K562 (cell line): ENCODE results near the gene SLC6A8. TPM values are rescaled to one million over a fixed set of nuclear protein-coding genes. Genes with fewer than 3 reads are reported as not detected.

Experiments used
- ADNP ChIP-seq: fragments of 200-800 bp; sonication (Bioruptor generic); IDR thresholded peaks from 2 replicates; pipeline ENCODE4 v1.6.1; 2016; ENCODE audit warnings: missing genetic modification characterization, missing compliant biosample characterization
- CXXC5 ChIP-seq: fragments of 250-450 bp; sonication (Bioruptor Pico); IDR thresholded peaks from 2 replicates; pipeline ENCODE4 v1.8.0; 2022; ENCODE audit warnings: inconsistent platforms, mild to moderate bottlenecking, moderate library complexity
- POLR3A ChIP-seq: IDR thresholded peaks from 2 replicates; pipeline ENCODE4 v1.6.1; 2011; ENCODE audit warnings: borderline replicate concordance, mild to moderate bottlenecking, moderate library complexity; ENCODE audit not compliant: insufficient read length, insufficient read depth; ENCODE audit errors: extremely low read depth
- RAD21 ChIP-seq, 2 experiments: fragments of 250-450 bp in 1 of 2; fragments of 450-650 bp in 1 of 2; sonication (Bioruptor Pico) in 1 of 2; formaldehyde crosslinking in 1 of 2; IDR thresholded peaks in 1 of 2; conservative IDR thresholded peaks in 1 of 2; 2 replicates each; pipeline versions ENCODE4 v1.4.0 to v1.8.0; 2020 to 2022; ENCODE audit warnings: mild to moderate bottlenecking in 2 of 2, moderate library complexity in 1 of 2
- SMARCA4 ChIP-seq: fragments of 450-650 bp; IDR thresholded peaks from 2 replicates; pipeline ENCODE4 v1.6.1; 2016
- TBL1XR1 ChIP-seq, 2 experiments: IDR thresholded peaks; 2 replicates each; pipeline ENCODE4 v1.6.1; 2012; ENCODE audit warnings: improper control_type of control experiment in 2 of 2, low read length in 2 of 2, mild to moderate bottlenecking in 1 of 2
- USF2 ChIP-seq: sonication (generic); formaldehyde crosslinking; IDR thresholded peaks from 2 replicates; pipeline ENCODE4 v1.5.0; 2020; ENCODE audit warnings: missing genetic modification reagents
- ZFPM2 ChIP-seq: fragments of 250-450 bp; sonication (Bioruptor Pico); IDR thresholded peaks from 2 replicates; pipeline ENCODE4 v1.5.1; 2022; ENCODE audit warnings: mild to moderate bottlenecking
- ZNF280B ChIP-seq: fragments of 250-450 bp; sonication (Bioruptor Pico); IDR thresholded peaks from 2 replicates; pipeline ENCODE4 v1.5.1; 2021; ENCODE audit warnings: mild to moderate bottlenecking
- ZNF318 ChIP-seq, 2 experiments: fragments of 450-650 bp; IDR thresholded peaks; 2 replicates each; pipeline ENCODE4 v1.6.1; 2016; ENCODE audit warnings: mild to moderate bottlenecking in 2 of 2, borderline replicate concordance in 1 of 2, low read depth in 1 of 2, moderate library complexity in 1 of 2
- ZNF584 ChIP-seq: fragments of 200-800 bp; sonication (Bioruptor generic); IDR thresholded peaks from 2 replicates; pipeline ENCODE4 v1.6.1; 2016; ENCODE audit warnings: low read depth, mild to moderate bottlenecking, missing genetic modification characterization, missing compliant biosample characterization
- ZNF717 ChIP-seq: fragments of 250-450 bp; sonication (Bioruptor Pico); IDR thresholded peaks from 2 replicates; pipeline ENCODE4 v1.5.0; 2021
- polyA plus RNA-seq, 8 experiments: library from polyadenylated mRNA; depleted of rRNA in 4 of 8; stranded (reverse) in 5 of 8; unstranded in 3 of 8; fragments of >200 nt; fragmentation: Nextera tagmentation in 2 of 8; fragmentation: Illumina TruSeq in 1 of 8; extraction: Ambion mirVana in 2 of 8; extraction: Trizol in 1 of 8; gene quantifications; 2 replicates each; pipeline versions ENCODE4 v1.2.1 to v1.2.3, GENCODE V29; 2011 to 2014; ENCODE audit warnings: inconsistent platforms in 1 of 8, missing spikeins in 1 of 8
- total RNA-seq, 7 experiments: library from RNA; depleted of rRNA in 6 of 7; stranded (reverse); fragments of >200 nt in 6 of 7; fragmentation: Illumina TruSeq in 2 of 7; extraction: Trizol in 2 of 7; gene quantifications; 2 replicates each; pipeline versions ENCODE4 v1.2.1 to v1.2.3, GENCODE V29; 2011 to 2021; ENCODE audit warnings: low replicate concordance in 1 of 7
- TF ChIP-seq, protein P1 (sequence below): sonication (generic); formaldehyde crosslinking; IDR thresholded peaks from 2 replicates; pipeline ENCODE4 v1.8.0; 2022; ENCODE audit warnings: mild to moderate bottlenecking, missing genetic modification reagents, borderline replicate concordance

The SLC6A8 gene
- total and polyA plus RNA-seq, 9 of the 15 experiments (the other 6 are each of a cell fraction or from before 2014, with no cell fraction given), result 0.68 to 144 (median 34.3) TPM

DNA sequence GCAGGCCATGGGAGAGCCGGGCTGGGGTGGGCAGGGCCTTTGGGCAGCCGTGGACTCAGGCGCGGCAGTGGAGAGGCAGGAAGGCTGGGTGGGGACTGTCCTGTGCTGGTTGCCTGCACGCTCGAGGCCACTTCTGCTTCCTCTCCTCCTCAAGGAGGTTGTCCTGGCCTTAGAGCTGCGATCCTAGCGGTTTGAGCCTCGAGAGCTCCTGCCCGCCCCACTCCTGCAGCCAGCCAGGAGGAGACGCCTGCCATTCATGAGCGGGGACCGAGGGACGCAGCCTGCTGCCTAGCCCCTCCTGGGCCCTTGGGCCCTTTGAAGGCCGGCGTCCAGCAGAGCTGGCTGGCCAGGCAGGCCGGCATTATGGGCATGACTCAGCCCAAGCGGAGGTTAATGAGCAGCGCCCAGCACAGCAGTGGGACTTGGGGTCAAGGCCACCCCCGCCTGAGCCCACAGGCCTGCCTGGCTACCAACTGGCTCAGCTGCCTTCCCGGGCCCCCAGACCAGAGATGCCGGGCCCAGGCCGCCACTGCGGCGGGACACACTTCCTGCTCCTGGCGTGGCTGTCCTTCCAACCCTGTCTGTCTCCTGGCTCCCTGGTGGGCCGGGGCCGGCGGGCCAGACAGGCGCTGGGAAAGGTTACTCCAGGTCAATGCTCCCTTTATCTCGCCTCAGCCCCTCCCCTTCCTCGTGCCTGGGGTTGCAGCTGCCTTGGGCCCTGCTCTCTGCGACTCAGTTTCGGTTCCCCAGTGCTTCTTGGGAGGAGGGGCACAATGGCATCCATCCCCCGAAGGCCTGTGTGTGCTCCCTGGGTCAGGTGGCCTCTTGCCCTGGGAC lies 38.8 kb downstream of the SLC6A8 start (continued):
- TF ChIP-seq ZNF318 (IDR thresholded peaks at IDR 0.05; ENCODE audit: borderline replicate concordance in 1 of 2, low read depth in 1 of 2) (no peak), CXXC5 (peak; percentile 63), ZNF584 (CRISPR knock-in tag) (no peak), SMARCA4 (0 out of 2 replicates have a peak, but pooled peaks have one; percentile 11), USF2 (no peak), POLR3A (no peak), ADNP (tag) (no peak), ZNF280B (CRISPR knock-in tag) (no peak), RAD21 (CRISPR knock-in tag; conservative IDR thresholded peaks at IDR 0.05 in 1 of 2, IDR thresholded peaks at IDR 0.05 in 1 of 2) (no peak), ZNF717 (CRISPR knock-in tag) (no peak), TBL1XR1 (IDR thresholded peaks at IDR 0.05; ENCODE audit: low read length in 2 of 2) (peak in 1 of 2 experiments; percentile 80; a peak in 2 of 4 replicates), ZFPM2 (CRISPR knock-in tag) (no peak)
- TF ChIP-seq, protein P1, sequence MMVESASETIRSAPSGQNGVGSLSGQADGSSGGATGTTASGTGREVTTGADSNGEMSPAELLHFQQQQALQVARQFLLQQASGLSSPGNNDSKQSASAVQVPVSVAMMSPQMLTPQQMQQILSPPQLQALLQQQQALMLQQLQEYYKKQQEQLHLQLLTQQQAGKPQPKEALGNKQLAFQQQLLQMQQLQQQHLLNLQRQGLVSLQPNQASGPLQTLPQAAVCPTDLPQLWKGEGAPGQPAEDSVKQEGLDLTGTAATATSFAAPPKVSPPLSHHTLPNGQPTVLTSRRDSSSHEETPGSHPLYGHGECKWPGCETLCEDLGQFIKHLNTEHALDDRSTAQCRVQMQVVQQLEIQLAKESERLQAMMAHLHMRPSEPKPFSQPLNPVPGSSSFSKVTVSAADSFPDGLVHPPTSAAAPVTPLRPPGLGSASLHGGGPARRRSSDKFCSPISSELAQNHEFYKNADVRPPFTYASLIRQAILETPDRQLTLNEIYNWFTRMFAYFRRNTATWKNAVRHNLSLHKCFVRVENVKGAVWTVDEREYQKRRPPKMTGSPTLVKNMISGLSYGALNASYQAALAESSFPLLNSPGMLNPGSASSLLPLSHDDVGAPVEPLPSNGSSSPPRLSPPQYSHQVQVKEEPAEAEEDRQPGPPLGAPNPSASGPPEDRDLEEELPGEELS (CRISPR knock-in tag), result no peak
